HUES6 (cell line): ENCODE data around the gene GPHB5.

Experiments
- H3K27ac ChIP-seq: 2 replicates; pipeline ENCODE4 v1.7.0; 2013; ENCODE audit warnings: low read depth, mild to moderate bottlenecking, low read length, inconsistent platforms
- H3K27me3 ChIP-seq: 2 replicates; pipeline ENCODE4 v1.6.1; 2013; ENCODE audit warnings: low read length; ENCODE audit not compliant: control insufficient read depth, insufficient read depth
- H3K36me3 ChIP-seq: 2 replicates; pipeline ENCODE4 v1.6.1; 2013; ENCODE audit warnings: low read length; ENCODE audit not compliant: control insufficient read depth, insufficient read depth
- H3K4me1 ChIP-seq: 2 replicates; pipeline ENCODE4 v1.6.1; 2013; ENCODE audit warnings: low read length; ENCODE audit not compliant: control insufficient read depth, insufficient read depth
- H3K4me3 ChIP-seq: 2 replicates; pipeline ENCODE4 v1.5.1; 2013; ENCODE audit warnings: low read depth, low read length
- H3K9ac ChIP-seq: one replicate; pipeline ENCODE4 v1.6.1; 2013; ENCODE audit warnings: mild to moderate bottlenecking, low read length
- H3K9me3 ChIP-seq: 2 replicates; pipeline ENCODE4 v1.6.1; 2013; ENCODE audit warnings: low read depth, low read length; ENCODE audit not compliant: control insufficient read depth, insufficient read depth

The GPHB5 gene

DNA sequence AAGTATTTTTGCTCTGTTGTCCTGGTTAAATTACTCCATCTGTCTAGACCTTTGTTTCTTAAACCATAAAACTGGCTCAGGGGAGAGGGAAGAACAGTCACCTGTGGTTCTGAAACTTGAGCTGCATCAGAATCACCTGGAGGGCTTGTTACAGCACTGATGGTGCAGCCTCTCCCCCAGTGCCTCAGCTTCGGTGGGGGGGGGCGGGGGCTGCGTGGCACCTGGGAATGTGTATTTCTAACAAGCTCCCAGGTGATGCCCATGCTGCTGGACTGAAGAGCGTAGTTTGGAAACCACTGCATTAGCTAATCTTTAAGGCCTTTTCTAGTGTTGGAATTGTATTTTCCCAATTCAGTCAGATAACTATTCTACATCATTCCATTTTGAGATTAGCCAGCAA, 42.7 kb downstream of the GPHB5 start:
- H3K27me3 ChIP-seq, result no peaks in the 10 kb centered on the region
- no peaks in the 10 kb centered on the region for H3K36me3 ChIP-seq
- H3K27ac ChIP-seq, result no peak overlapping the region
- H3K9me3 ChIP-seq, result no peaks in the 10 kb centered on the region
- H3K4me3 ChIP-seq, result no peak overlapping the region
- no peak overlapping the region for H3K9ac ChIP-seq
- H3K4me1 ChIP-seq, result no peaks in the 10 kb centered on the region

DNA sequence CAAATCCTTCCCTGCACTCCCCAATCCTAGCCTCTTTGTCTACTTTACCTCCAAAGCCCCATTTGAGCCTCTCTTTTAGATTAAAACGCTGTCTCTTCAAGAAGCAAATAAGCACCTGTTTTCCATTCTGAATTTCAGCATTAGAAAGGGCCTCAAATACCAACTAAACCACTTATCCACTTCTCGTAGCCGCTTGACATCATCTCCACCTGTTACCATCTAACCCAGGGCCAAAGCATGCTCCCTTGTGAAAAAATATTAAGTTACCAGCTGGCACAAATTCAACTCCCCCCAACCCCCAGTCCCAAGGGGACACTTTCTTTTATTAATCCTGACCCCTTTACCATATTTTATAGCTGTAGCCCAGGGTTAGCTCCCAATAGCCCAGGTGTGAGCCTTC, 43.1 kb downstream of the GPHB5 start:
- H3K9ac ChIP-seq, result no peak overlapping the region
- H3K36me3 ChIP-seq, result no peaks in the 10 kb centered on the region
- no peaks in the 10 kb centered on the region for H3K27me3 ChIP-seq
- H3K9me3 ChIP-seq, result no peaks in the 10 kb centered on the region
- H3K27ac ChIP-seq, result no peak overlapping the region
- no peaks in the 10 kb centered on the region for H3K4me1 ChIP-seq
- H3K4me3 ChIP-seq, result no peak overlapping the region

DNA sequence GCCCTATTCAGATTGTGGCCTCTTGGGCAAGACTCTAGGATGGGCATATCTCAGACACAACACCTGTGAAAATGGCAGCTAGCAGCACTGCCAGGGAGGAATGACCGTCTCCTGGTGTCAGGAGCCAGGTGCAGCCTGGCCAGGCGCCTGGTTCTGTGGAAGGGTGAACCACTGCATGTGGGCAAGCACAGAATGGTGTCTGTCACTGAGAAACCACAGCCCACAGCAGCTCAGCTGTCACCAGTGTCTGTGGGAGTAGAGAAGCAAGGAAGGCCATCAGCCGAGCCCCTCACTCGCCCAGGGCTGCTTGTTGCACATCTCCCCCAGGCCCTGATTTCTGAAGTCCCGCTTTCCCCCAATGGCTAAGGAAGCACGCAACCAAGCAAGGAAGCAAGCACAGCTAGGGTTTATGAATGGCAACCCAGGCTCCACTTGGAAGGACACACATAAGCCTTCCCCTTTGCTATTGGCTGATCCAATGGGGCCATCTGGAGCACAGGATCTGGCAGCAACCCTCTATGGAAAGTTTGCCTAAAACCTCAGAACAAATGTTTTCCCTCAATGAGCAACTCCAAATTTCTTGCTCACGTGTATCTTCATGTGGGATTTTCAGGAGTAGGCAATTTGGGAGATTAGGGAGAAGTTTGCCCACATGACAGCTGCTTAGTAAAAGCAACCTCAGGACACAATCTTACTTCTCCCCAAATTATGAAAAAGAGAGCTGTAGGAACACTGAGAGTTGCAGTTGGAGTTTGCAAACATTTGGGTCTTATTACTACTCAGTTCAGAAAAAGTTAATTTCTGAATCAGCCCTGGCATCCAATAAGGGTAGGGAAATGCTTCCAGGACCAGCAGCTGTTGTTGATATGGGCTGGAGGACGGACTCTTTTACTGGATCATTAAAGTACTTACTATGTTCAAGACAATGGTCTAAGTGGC, 44.7 kb downstream of the GPHB5 start:
- Histone ChIP-seq H3K27me3 (no peaks in the 10 kb centered on the region), H3K36me3 (no peaks in the 10 kb centered on the region), H3K9me3 (no peaks in the 10 kb centered on the region), H3K27ac (no peak overlapping the region), H3K4me1 (no peaks in the 10 kb centered on the region), H3K4me3 (no peak overlapping the region), H3K9ac (no peak overlapping the region)

DNA sequence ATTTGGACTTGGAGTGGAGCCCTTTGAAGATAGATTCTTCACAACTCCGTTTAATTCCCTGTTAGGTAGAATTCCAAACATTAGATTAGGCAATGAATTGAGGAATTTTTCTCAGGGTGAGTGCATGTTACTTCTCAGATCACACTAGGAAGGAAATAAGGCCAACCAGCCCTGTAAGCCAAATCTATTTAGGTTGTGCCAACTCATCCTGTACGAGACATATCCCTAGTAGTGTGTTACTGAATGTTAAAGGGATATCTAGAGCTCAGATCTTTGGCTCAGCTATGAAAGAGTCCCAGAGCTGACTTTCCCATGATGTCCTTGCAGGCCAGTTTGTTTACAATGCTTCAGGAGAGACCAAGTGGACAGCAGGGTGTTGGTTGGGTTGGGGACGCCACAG, 45.6 kb downstream of the GPHB5 start:
- Histone ChIP-seq H3K9ac (no peak overlapping the region), H3K36me3 (no peaks in the 10 kb centered on the region), H3K4me3 (no peak overlapping the region), H3K9me3 (no peaks in the 10 kb centered on the region), H3K4me1 (no peaks in the 10 kb centered on the region), H3K27ac (no peak overlapping the region), H3K27me3 (no peaks in the 10 kb centered on the region)

DNA sequence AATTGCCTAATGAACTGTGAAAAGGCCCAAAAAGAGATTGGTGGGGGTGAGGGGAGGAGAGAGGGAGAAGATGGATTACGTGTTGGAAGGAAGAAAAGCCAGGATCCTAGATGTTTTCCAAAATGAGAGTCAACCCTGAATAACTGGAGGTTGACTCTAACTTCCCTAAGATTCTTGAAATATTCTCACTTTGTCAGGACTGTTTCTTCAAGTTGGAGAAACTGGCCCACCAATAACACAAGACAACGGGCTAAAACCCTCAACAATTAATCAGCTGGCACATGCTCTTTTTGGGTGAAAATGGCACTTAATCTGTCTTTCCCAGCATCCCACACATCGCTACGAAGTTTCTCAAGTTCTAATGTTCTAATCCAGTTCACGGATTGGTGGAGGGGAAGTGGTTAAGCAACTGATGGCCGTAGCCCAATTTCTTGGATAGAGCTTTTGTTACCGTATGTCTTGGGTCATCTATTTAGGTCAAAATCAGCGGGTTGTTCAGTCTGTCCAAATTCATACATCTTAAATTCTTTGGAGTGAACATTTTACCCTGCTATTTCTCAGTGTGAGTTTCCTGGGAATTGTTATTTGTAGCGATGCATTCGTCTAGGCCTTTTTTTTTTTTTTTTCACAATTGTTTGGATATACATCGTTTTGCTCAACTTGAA, 49.0 kb downstream of the GPHB5 start:
- Histone ChIP-seq H3K36me3 (no peaks in the 10 kb centered on the region), H3K9ac (no peak overlapping the region), H3K27me3 (no peaks in the 10 kb centered on the region), H3K4me3 (no peak overlapping the region), H3K9me3 (peaks cover 14% of the 10 kb centered on the region; the same call in 1 of the 2 replicates), H3K4me1 (no peaks in the 10 kb centered on the region), H3K27ac (no peak overlapping the region)

DNA sequence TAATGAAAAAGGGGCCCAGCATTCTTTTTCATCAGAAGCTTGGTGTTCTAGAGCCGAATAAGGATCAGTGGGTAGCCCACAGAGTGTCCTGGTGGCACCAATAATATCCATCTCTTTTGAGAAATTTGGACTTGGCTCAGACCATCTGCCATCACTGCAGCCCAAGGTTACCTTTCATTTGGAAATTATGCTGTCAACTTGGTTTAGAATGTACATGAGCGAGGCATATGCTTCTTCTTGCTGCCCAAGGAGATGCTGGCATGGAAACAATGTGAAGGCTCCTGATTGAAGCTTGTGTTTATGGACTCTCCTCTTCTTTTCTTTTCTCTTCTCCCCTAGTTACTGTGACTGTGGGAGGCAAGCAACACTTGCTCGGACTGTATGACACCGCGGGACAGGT, 50.0 kb downstream of the GPHB5 start:
- Histone ChIP-seq H3K9me3 (peaks cover 17% of the 10 kb centered on the region), H3K9ac (no peak overlapping the region), H3K4me1 (no peaks in the 10 kb centered on the region), H3K27me3 (no peaks in the 10 kb centered on the region), H3K4me3 (no peak overlapping the region), H3K27ac (no peak overlapping the region), H3K36me3 (no peaks in the 10 kb centered on the region)

DNA sequence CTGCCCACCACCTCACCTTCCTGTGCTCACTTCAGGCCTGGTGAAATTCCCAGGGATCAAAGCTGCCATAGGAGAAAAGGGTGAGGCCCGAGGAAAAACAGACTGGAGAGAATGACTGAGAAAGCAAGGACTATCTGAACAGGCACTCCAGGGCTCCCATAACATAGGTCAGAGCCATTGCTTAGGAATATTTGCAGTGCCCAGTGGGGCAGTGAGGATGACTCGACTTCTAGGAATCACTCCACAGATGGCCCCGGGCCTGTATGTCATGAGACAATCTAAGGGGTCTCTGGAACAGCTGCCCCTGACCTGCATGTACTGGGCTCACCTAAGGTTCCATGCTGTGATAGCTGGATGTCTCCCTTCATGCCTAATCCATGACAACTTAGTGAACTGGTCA, 51.6 kb downstream of the GPHB5 start:
- Histone ChIP-seq H3K27ac (no peak overlapping the region), H3K4me1 (no peaks in the 10 kb centered on the region), H3K9ac (no peak overlapping the region), H3K36me3 (no peaks in the 10 kb centered on the region), H3K4me3 (no peak overlapping the region), H3K27me3 (no peaks in the 10 kb centered on the region), H3K9me3 (peaks cover 17% of the 10 kb centered on the region)

DNA sequence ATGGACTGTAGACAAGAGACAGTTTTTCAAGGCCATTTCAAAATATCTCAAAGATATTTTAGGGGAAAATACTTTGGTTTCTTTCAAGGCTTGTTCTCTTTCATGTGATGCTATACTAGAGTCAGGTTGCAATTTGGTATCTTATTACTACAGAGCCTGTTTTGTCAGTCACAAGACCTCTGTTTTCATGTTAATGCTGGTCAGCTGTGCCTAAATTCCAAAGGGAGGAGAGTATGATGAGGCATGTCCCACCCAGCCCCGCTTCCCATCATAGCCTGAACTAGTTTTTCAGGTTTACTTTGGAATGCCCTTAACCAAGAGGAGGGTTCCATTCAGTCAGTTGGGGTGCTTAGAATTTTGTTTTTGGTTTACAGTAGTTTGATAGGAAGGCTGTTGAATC, 52.6 kb downstream of the GPHB5 start:
- no peak overlapping the region for H3K27ac ChIP-seq
- no peaks in the 10 kb centered on the region for H3K36me3 ChIP-seq
- H3K27me3 ChIP-seq, result no peaks in the 10 kb centered on the region
- no peak overlapping the region for H3K9ac ChIP-seq
- peaks cover 17% of the 10 kb centered on the region for H3K9me3 ChIP-seq
- no peak overlapping the region for H3K4me3 ChIP-seq
- H3K4me1 ChIP-seq, result no peaks in the 10 kb centered on the region
